Measurements from ENCODE around the gene ARPC4.
"Not testable (repeated sequence)": the region's sequence is repeated elsewhere in the genome, so short reads cannot be mapped to it uniquely, and the experiment has no call there.

ARPC4 gene

DNA sequence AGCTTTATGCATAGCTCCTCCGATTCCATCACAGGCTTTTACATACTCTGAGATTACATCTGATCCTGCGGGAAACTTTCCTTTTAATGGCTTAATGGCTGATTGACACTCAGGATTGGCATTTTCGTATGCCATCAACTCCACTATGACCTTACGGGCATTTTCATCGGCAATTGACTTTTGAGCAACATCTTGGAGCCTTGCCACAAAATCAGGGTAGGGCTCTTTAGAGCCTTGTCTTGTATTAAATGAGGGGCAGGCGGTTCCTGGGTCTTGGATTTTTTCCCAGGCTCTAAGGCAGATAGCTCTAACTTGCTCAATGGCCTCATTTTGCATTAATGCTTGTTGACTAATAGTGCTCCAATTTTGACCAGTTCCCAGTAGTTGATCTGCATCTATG lies 59.0 kb downstream of the ARPC4 start:
- not testable (repeated sequence) for DNase-seq (ENCODE audit: low read depth in 3 of 3, low spot score in 1 of 3)

DNA sequence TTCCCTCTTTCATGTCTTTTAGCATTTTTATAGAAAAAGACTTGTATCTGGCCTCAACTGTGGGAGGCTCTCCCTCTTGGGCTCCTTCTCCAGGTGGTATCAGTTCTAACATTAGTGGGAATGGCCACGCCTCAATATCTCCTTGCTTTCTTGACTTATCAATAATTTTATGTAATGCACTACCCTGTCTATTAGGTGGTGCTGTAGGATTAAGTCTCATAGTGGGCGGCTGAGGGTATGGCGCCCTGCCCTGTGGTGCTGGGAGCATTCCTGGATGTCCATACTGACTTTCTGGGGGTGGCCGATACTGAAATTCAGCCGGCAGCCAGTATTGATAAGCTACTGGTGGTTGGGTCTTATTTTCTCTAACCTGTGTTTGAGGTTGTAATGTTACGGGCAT lies 59.6 kb downstream of the ARPC4 start:
- DNase-seq (ENCODE audit: low read depth in 3 of 3, low spot score in 1 of 3): no peak

DNA sequence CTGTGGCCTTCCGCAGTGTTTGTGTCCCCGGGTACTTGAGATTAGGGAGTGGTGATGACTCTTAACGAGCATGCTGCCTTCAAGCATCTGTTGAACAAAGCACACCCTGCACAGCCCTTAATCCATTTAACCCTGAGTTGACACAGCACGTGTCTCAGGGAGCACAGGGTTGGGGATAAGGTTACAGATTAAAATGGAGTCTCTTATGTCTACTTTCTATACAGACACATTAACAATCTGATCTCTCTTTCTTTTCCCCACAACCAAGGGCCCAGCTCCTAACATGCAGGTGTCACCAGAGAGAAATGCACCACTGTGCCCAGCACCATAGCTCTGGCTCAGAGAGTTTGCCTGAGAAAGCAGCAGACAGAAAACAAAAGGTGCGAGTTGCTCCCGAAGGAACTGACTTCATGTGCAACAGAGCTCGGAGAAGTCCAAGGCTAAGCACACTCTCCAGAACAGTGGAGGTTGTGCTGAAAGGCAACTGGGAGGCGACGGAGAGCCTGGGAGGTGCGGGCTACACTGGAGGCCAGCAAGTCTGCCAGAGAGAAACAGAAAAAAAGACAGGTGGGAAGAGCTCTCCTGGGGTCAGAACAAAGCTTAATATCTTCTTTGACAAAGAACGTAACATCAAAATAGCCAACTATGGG lies 61.5 kb downstream of the ARPC4 start:
- not testable (repeated sequence) for DNase-seq (ENCODE audit: low read depth in 3 of 3, low spot score in 1 of 3)

DNA sequence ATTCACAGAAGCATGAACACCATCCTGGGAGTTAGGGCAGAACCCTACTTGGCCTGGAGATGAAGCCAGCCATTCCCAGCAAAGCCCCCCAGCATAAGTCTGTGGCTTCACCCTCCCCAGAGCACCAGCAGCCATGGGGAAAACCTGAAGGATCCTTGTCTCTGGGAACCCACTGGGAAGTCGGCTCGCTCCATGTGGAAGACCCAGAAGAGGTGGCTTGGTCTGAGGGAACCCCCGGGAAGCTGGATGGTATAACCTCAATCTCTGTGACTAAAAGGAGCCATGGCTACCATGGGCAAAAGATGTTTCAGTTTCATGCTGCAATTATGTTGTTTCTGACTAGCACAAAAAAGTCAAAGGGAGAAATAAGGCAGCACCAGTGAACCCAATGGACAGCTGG lies 62.7 kb downstream of the ARPC4 start:
- DNase-seq (ENCODE audit: low read depth in 3 of 3, low spot score in 1 of 3): no peak

All from stimulated activated CD4-positive, alpha-beta T cell treated with anti-CD3 and anti-CD28 coated beads, TNF-alpha, amount 100 ng/mL, for 1 hour (primary cell).